Fibroblast of skin of right quadriceps (primary cell): ENCODE data around the gene PROB1.
A peak's percentile ranks its signal among the peaks of the same experiment; 100 is the strongest.
"Not testable (repeated sequence)": the region's sequence is repeated elsewhere in the genome, so short reads cannot be mapped to it uniquely, and the experiment has no call there.

Source experiments
- DNase-seq: peaks from one replicate; pipeline ENCODE4 v3.0.0-alpha.2; 2013

The PROB1 gene

GRCh38 chr5:139378101-139378825 is 16.6 kb downstream of the PROB1 start:
- DNase-seq, result no peak

GRCh38 chr5:139377226-139377625 is 17.7 kb downstream of the PROB1 start:
- DNase-seq, result no peak

- DNase-seq, result no peak
These were observed 18.5 kb downstream of the PROB1 start for GRCh38 chr5:139376364-139376763.

- DNase-seq, result no peak
These were observed 20.0 kb downstream of the PROB1 start for GRCh38 chr5:139374909-139375308.

GRCh38 chr5:139371482-139372435 is 23.1 kb downstream of the PROB1 start:
- DNase-seq, result no peak

- DNase-seq, result peak; percentile 63
These were observed 25.7 kb downstream of the PROB1 start for GRCh38 chr5:139369181-139369580.

GRCh38 chr5:139368613-139369012 is 26.3 kb downstream of the PROB1 start:
- DNase-seq, result no peak

GRCh38 chr5:139364466-139364865 is 30.4 kb downstream of the PROB1 start:
- no peak for DNase-seq

- no peak for DNase-seq
These were observed 31.0 kb downstream of the PROB1 start for GRCh38 chr5:139363937-139364336.

- DNase-seq, result no peak
These were observed 33.0 kb downstream of the PROB1 start for GRCh38 chr5:139361835-139362429.

- DNase-seq, result no peak
These were observed 34.5 kb downstream of the PROB1 start for GRCh38 chr5:139360384-139360783.

GRCh38 chr5:139358064-139358463 is 36.8 kb downstream of the PROB1 start:
- no peak for DNase-seq

GRCh38 chr5:139355900-139356299 is 39.0 kb downstream of the PROB1 start:
- DNase-seq, result not testable (repeated sequence)

- DNase-seq, result no peak
These were observed 40.7 kb downstream of the PROB1 start for GRCh38 chr5:139354186-139354585.

GRCh38 chr5:139347863-139348262 is 47.0 kb downstream of the PROB1 start:
- DNase-seq, result not testable (repeated sequence)

- not testable (repeated sequence) for DNase-seq
These were observed 49.5 kb downstream of the PROB1 start for GRCh38 chr5:139345442-139345841.

- DNase-seq, result no peak
These were observed 50.7 kb downstream of the PROB1 start for GRCh38 chr5:139344177-139344576.

- DNase-seq, result no peak
These were observed 51.4 kb downstream of the PROB1 start for GRCh38 chr5:139343476-139343875.

- DNase-seq, result no peak
These were observed 52.5 kb downstream of the PROB1 start for GRCh38 chr5:139342423-139342723.

- DNase-seq, result peak; percentile 98
These were observed 53.0 kb downstream of the PROB1 start, which contains the start of gene PAIP2 for GRCh38 chr5:139341689-139342422. TSS of gene PAIP2 (plus strand) at chr5:139341854. CDS start at chr5:139363785, 21,931 bp downstream.

GRCh38 chr5:139341187-139341688 is 53.7 kb downstream of the PROB1 start:
- no peak for DNase-seq
